ENCODE data around the gene ZCCHC14. TPM values are rescaled to one million over a fixed set of nuclear protein-coding genes. Genes with fewer than 3 reads are reported as not detected.

Gene ZCCHC14
- total and polyA plus RNA-seq, 2 experiments from 2014 or later: 4.3 to 14.5 TPM

GRCh38 chr16:87459027-87459426 lies 33.8 kb downstream of the ZCCHC14 start:
- TF ChIP-seq EZH2 (IDR thresholded peaks at IDR 0.05; ENCODE audit: borderline replicate concordance): no peak
- TF ChIP-seq EZH2phosphoT487 (IDR thresholded peaks at IDR 0.05; ENCODE audit: low read depth, severe bottlenecking, unreplicated experiment): no peak
- TF ChIP-seq CTCF (IDR thresholded peaks at IDR 0.05; ENCODE audit: poor library complexity): no peak
- Histone ChIP-seq H2AFZ (no peak overlapping the region), H3K4me1 (ENCODE audit: insufficient read depth) (peaks cover 10% of the 10 kb centered on the region), H3K79me2 (peaks cover 60% of the 10 kb centered on the region), H3K27me3 (no peaks in the 10 kb centered on the region), H3K9me3 (ENCODE audit: low read depth) (no peaks in the 10 kb centered on the region), H4K20me1 (ENCODE audit: insufficient read depth, poor library complexity, severe bottlenecking) (peaks cover 12% of the 10 kb centered on the region), H3K27ac (no peak overlapping the region), H3K4me3 (no peak overlapping the region), H3K4me2 (no peak overlapping the region), H3K9me2 (replicated peaks; ENCODE audit: insufficient read depth) (no peaks in the 10 kb centered on the region), H3K36me3 (replicated peaks; ENCODE audit: insufficient read depth, low read depth) (no peaks in the 10 kb centered on the region)
- 97% methylated on average over 15 of the region's 15 CpGs for WGBS (ENCODE audit: low lambda C conversion rate, missing lambda C conversion rate)
- DNase-seq (ENCODE audit: low spot score): no peak

- 93% methylated on average over 23 of the region's 23 CpGs for WGBS (ENCODE audit: low lambda C conversion rate, missing lambda C conversion rate)
- Histone ChIP-seq H2AFZ (no peak overlapping the region), H3K27ac (peak overlapping the region; percentile 59), H3K27me3 (no peaks in the 10 kb centered on the region), H3K4me3 (no peak overlapping the region), H3K79me2 (peaks cover 60% of the 10 kb centered on the region), H4K20me1 (ENCODE audit: insufficient read depth, poor library complexity, severe bottlenecking) (peaks cover 12% of the 10 kb centered on the region), H3K9me2 (replicated peaks; ENCODE audit: insufficient read depth) (no peaks in the 10 kb centered on the region), H3K4me2 (no peak overlapping the region), H3K36me3 (replicated peaks; ENCODE audit: insufficient read depth, low read depth) (no peaks in the 10 kb centered on the region), H3K4me1 (ENCODE audit: insufficient read depth) (peaks cover 6% of the 10 kb centered on the region), H3K9me3 (ENCODE audit: low read depth) (no peaks in the 10 kb centered on the region)
- no peak for DNase-seq (ENCODE audit: low spot score)
- no peak for TF ChIP-seq CTCF (IDR thresholded peaks at IDR 0.05; ENCODE audit: poor library complexity)
- no peak for TF ChIP-seq EZH2 (IDR thresholded peaks at IDR 0.05; ENCODE audit: borderline replicate concordance)
- TF ChIP-seq EZH2phosphoT487 (IDR thresholded peaks at IDR 0.05; ENCODE audit: low read depth, severe bottlenecking, unreplicated experiment): no peak
Observed at GRCh38 chr16:87458424-87458915, 34.4 kb downstream of the ZCCHC14 start.

- 59% methylated on average over 22 of the region's 22 CpGs for WGBS (ENCODE audit: low lambda C conversion rate, missing lambda C conversion rate)
- Histone ChIP-seq H3K4me2 (peak overlapping the region; percentile 26), H2AFZ (no peak overlapping the region), H3K36me3 (replicated peaks; ENCODE audit: insufficient read depth, low read depth) (no peaks in the 10 kb centered on the region), H3K27ac (peak overlapping the region; percentile 59), H3K4me1 (ENCODE audit: insufficient read depth) (peaks cover 6% of the 10 kb centered on the region), H3K9me2 (replicated peaks; ENCODE audit: insufficient read depth) (no peaks in the 10 kb centered on the region), H3K79me2 (peaks cover 59% of the 10 kb centered on the region), H4K20me1 (ENCODE audit: insufficient read depth, poor library complexity, severe bottlenecking) (peaks cover 12% of the 10 kb centered on the region), H3K9me3 (ENCODE audit: low read depth) (no peaks in the 10 kb centered on the region), H3K27me3 (no peaks in the 10 kb centered on the region), H3K4me3 (no peak overlapping the region)
- peak; percentile 57 for DNase-seq (ENCODE audit: low spot score)
- no peak for TF ChIP-seq CTCF (IDR thresholded peaks at IDR 0.05; ENCODE audit: poor library complexity)
- no peak for TF ChIP-seq EZH2 (IDR thresholded peaks at IDR 0.05; ENCODE audit: borderline replicate concordance)
- TF ChIP-seq EZH2phosphoT487 (IDR thresholded peaks at IDR 0.05; ENCODE audit: low read depth, severe bottlenecking, unreplicated experiment): no peak
Observed at GRCh38 chr16:87457709-87458423, 35.0 kb downstream of the ZCCHC14 start.

Measured in hepatocyte (in vitro differentiated cells).